Naive thymus-derived CD4-positive, alpha-beta T cell (primary cell): ENCODE data around the gene RELN. TPM values are rescaled to one million over a fixed set of nuclear protein-coding genes. Genes with fewer than 3 reads are reported as not detected.

Experiments
- ATAC-seq: fragments of 150-1000 bp; cut with Tn5 transposase; 2 replicates; pipeline ENCODE4 v1.10.0; 2021; ENCODE audit warnings: mild to moderate bottlenecking, moderate library complexity
- CTCF ChIA-PET: fragments of 350-600 bp; sonication (Branson Sonifier 250); formaldehyde crosslinking; loops from one replicate; lab custom pipeline; 2021; ENCODE audit warnings: antibody characterized with exemption; lab: Charles Lee
- POLR2A ChIA-PET: fragments of 350-600 bp; sonication (Branson Sonifier 250); formaldehyde crosslinking; loops from one replicate; lab custom pipeline; 2021; ENCODE audit warnings: antibody characterized with exemption, inconsistent platforms; lab: Charles Lee
- DNase-seq, 9 donors: peaks; one replicate each; pipeline versions ENCODE4 v3.0.0 to v3.0.0-alpha.2; 2020 to 2022; ENCODE audit warnings: mixed read lengths in 1 of 9
- H3K27ac ChIP-seq: one replicate; pipeline ENCODE4 v1.7.0; 2013; ENCODE audit warnings: mild to moderate bottlenecking, low read depth, low read length, moderate library complexity
- H3K27me3 ChIP-seq, 2 donors: one replicate each; pipeline ENCODE4 v1.7.0; 2013; ENCODE audit warnings: low read length in 2 of 2, mild to moderate bottlenecking in 2 of 2, moderate library complexity in 2 of 2; ENCODE audit not compliant: control insufficient read depth in 2 of 2, insufficient read depth in 2 of 2
- H3K36me3 ChIP-seq, 3 experiments: 1 replicate in 2 of 3; 2 replicates in 1 of 3; pipeline ENCODE4 v1.7.0; 2013; ENCODE audit warnings: low read length in 3 of 3, mild to moderate bottlenecking in 3 of 3, moderate library complexity in 1 of 3; ENCODE audit not compliant: insufficient read depth in 3 of 3, control insufficient read depth in 2 of 3
- H3K4me1 ChIP-seq, 2 donors: one replicate each; pipeline ENCODE4 v1.7.0; 2013; ENCODE audit warnings: low read length in 2 of 2, mild to moderate bottlenecking in 2 of 2, moderate library complexity in 1 of 2; ENCODE audit not compliant: control insufficient read depth in 2 of 2, insufficient read depth in 2 of 2
- H3K4me3 ChIP-seq: 2 replicates; pipeline ENCODE4 v1.7.0; 2013; ENCODE audit warnings: mild to moderate bottlenecking, low read length
- H3K9me3 ChIP-seq, 3 experiments: 1 replicate in 2 of 3; 2 replicates in 1 of 3; pipeline ENCODE4 v1.7.0; 2013; ENCODE audit warnings: low read length in 3 of 3; ENCODE audit not compliant: control insufficient read depth in 2 of 3
- H3K27ac Mint-ChIP-seq, 9 donors: one replicate each; pipeline ENCODE4 v1.8.0; 2020 to 2022; ENCODE audit warnings: mixed read lengths in 9 of 9, mild to moderate bottlenecking in 8 of 9, moderate library complexity in 5 of 9, inconsistent platforms in 2 of 9
- H3K27me3 Mint-ChIP-seq, 5 donors: one replicate each; pipeline ENCODE4 v1.8.0; 2021 to 2022; ENCODE audit warnings: mixed read lengths in 5 of 5, mild to moderate bottlenecking in 1 of 5
- H3K36me3 Mint-ChIP-seq, 5 donors: one replicate each; pipeline ENCODE4 v1.8.0; 2020 to 2022; ENCODE audit warnings: mixed read lengths in 5 of 5, mild to moderate bottlenecking in 3 of 5, inconsistent platforms in 1 of 5
- H3K4me1 Mint-ChIP-seq, 7 donors: one replicate each; pipeline ENCODE4 v1.8.0; 2020 to 2022; ENCODE audit warnings: mixed read lengths in 7 of 7, mild to moderate bottlenecking in 3 of 7, inconsistent platforms in 1 of 7
- H3K4me3 Mint-ChIP-seq, 10 donors: one replicate each; pipeline ENCODE4 v1.8.0; 2020 to 2022; ENCODE audit warnings: mild to moderate bottlenecking in 10 of 10, mixed read lengths in 10 of 10, moderate library complexity in 6 of 10, inconsistent platforms in 2 of 10
- H3K9me3 Mint-ChIP-seq, 11 donors: one replicate each; pipeline ENCODE4 v1.8.0; 2020 to 2022; ENCODE audit warnings: mixed read lengths in 11 of 11, mild to moderate bottlenecking in 4 of 11, inconsistent platforms in 1 of 11, moderate library complexity in 1 of 11
- intact Hi-C, 2 donors: fragments of 100-400 bp; cut with micrococcal nuclease; formaldehyde crosslinking; loops; one replicate each; pipeline ENCODE4 v1.15.1; 2023
- polyA plus RNA-seq, 2 donors: library from polyadenylated mRNA; unstranded; fragments of 300-500 nt; fragmentation: Illumina TruSeq; gene quantifications; one replicate each; pipeline ENCODE4 v1.2.3, GENCODE V29; 2021
- total RNA-seq, 6 experiments: library from RNA in 5 of 6; stranded (reverse) in 5 of 6; gene quantifications; 1 replicate in 5 of 6; 2 replicates in 1 of 6; pipeline ENCODE4 v1.2.3 and lab custom pipeline; 2021 to 2026

The RELN gene
- total and polyA plus RNA-seq, 7 experiments from 2014 or later, result not detected

DNA sequence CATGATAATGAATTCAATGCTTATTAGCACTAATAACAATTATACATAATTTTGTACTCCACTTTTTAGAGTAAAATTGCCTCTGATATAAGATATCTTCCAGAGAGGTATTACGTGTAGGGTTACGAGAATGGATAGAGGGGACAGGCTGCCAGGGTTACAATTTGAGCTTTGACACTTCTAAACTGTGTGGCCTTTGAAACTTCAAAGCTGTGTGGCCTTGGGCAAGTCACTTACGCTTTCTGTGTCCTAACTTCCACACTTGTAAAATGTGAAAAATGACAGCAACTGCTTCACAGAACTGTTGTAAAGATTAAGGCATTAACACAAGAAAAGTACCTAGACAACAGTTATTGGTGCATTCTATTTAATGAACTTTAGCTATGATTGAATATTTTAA, 283.9 kb downstream of the RELN start:
- Histone ChIP-seq H3K27me3 (no peaks in the 10 kb centered on the region), H3K36me3 (no peaks in the 10 kb centered on the region), H3K4me1 (no peaks in the 10 kb centered on the region), H3K27ac (no peak overlapping the region), H3K9me3 (no peaks in the 10 kb centered on the region), H3K4me3 (no peak overlapping the region)
- H3K4me1 Mint-ChIP-seq, result no peaks in the 10 kb centered on the region
- peaks cover 0 to 10% (median 0%) of the 10 kb centered on the region in 5 donors for H3K27me3 Mint-ChIP-seq
- ATAC-seq (no peak), DNase-seq (no peak)
- H3K4me3 Mint-ChIP-seq, result no peak overlapping the region
- ChIA-PET POLR2A (no interaction called here), CTCF (no interaction called here)
- H3K36me3 Mint-ChIP-seq, result no peaks in the 10 kb centered on the region
- peaks cover 0 to 3% (median 0%) of the 10 kb centered on the region in 11 donors for H3K9me3 Mint-ChIP-seq
- intact Hi-C loops, result no loop called here
- H3K27ac Mint-ChIP-seq, result no peak overlapping the region

DNA sequence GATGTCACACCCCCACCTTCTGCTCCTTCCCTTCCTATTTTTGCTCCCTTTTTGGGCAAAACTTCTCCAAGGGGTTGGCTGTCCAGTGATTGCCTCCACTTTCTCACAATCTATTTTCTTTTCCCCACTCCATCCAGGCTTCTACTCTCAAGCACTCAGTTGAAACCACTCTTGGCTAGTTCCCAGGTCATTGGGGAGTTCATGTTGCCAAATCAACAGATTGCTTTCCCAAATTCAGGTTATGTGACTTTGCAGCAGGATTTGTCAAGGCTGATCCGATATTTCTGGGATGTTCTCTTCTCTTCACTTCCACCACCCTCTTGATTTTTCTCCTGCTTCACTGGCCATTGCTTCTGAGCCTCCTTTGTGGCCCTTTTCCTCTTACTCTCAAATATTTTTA, 284.8 kb downstream of the RELN start:
- peaks cover 0 to 3% (median 0%) of the 10 kb centered on the region in 11 donors for H3K9me3 Mint-ChIP-seq
- no peaks in the 10 kb centered on the region for H3K36me3 Mint-ChIP-seq
- H3K36me3 ChIP-seq, result no peaks in the 10 kb centered on the region
- CTCF ChIA-PET, result no interaction called here
- intact Hi-C loops, result no loop called here
- H3K4me3 Mint-ChIP-seq, result no peak overlapping the region
- no peak for DNase-seq
- H3K4me1 ChIP-seq, result no peaks in the 10 kb centered on the region
- no peaks in the 10 kb centered on the region for H3K4me1 Mint-ChIP-seq
- peaks cover 0 to 10% (median 0%) of the 10 kb centered on the region in 5 donors for H3K27me3 Mint-ChIP-seq
- H3K9me3 ChIP-seq, result no peaks in the 10 kb centered on the region
- ATAC-seq, result no peak
- no peak overlapping the region for H3K4me3 ChIP-seq
- POLR2A ChIA-PET, result no interaction called here
- H3K27ac Mint-ChIP-seq, result no peak overlapping the region
- H3K27me3 ChIP-seq, result no peaks in the 10 kb centered on the region
- H3K27ac ChIP-seq, result no peak overlapping the region

DNA sequence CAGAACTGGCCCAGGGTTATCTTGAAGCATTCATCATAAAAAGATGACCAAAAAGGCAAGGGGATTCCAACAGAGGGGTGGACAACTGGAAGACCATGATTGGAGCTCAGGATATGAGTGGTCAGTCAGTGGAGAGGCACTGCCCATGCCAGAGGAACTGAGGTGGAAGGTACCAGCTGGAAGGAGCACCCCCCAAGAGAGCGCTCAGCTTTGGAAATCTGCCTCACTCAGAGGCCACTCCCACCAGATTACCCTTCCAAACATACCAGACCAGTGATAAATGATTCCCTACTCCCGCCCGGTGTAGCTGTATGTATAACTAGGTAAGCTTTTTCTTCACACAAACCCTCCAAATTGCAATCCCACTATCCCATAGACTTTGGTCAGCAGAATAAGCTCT, 286.5 kb downstream of the RELN start:
- Mint-ChIP-seq H3K36me3 (no peaks in the 10 kb centered on the region), H3K4me1 (no peaks in the 10 kb centered on the region), H3K27ac (no peak overlapping the region), H3K4me3 (no peak overlapping the region), H3K9me3 (peaks cover 0 to 2% (median 0%) of the 10 kb centered on the region in 11 donors), H3K27me3 (peaks cover 0 to 7% (median 0%) of the 10 kb centered on the region in 5 donors)
- DNase-seq, result no peak
- H3K27me3 ChIP-seq, result no peaks in the 10 kb centered on the region
- H3K9me3 ChIP-seq, result no peaks in the 10 kb centered on the region
- H3K4me3 ChIP-seq, result no peak overlapping the region
- CTCF ChIA-PET, result no interaction called here
- intact Hi-C loops, result no loop called here
- no peak overlapping the region for H3K27ac ChIP-seq
- no peaks in the 10 kb centered on the region for H3K4me1 ChIP-seq
- POLR2A ChIA-PET, result no interaction called here
- no peaks in the 10 kb centered on the region for H3K36me3 ChIP-seq
- ATAC-seq, result no peak

DNA sequence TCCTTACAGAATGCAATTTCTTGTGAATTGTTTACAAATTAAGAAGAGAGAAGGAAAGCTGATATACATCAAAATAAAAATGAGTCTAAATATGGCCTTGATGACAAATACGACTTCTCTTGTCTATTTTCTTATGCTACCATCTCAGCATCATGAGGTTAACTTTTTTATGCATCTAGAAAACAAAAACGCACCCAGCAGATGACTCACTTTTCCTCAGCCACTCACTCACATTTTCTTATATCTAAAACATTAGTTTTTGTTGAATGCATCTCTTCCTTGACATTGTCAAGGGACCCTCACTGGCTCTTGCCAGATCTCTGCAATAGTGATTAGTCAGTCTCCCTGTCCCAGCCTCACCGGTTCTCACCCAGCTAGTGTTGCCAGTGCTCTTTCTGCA, 287.0 kb downstream of the RELN start:
- no peaks in the 10 kb centered on the region for H3K36me3 ChIP-seq
- Mint-ChIP-seq H3K4me3 (no peak overlapping the region), H3K27ac (no peak overlapping the region), H3K36me3 (no peaks in the 10 kb centered on the region), H3K27me3 (peaks cover 0 to 7% (median 0%) of the 10 kb centered on the region in 5 donors), H3K9me3 (peaks cover 0 to 2% (median 0%) of the 10 kb centered on the region in 11 donors), H3K4me1 (no peaks in the 10 kb centered on the region)
- no peaks in the 10 kb centered on the region for H3K27me3 ChIP-seq
- intact Hi-C loops, result no loop called here
- ATAC-seq, result no peak
- ChIA-PET CTCF (no interaction called here), POLR2A (no interaction called here)
- no peaks in the 10 kb centered on the region for H3K4me1 ChIP-seq
- H3K27ac ChIP-seq, result no peak overlapping the region
- no peak overlapping the region for H3K4me3 ChIP-seq
- H3K9me3 ChIP-seq, result no peaks in the 10 kb centered on the region
- no peak for DNase-seq

DNA sequence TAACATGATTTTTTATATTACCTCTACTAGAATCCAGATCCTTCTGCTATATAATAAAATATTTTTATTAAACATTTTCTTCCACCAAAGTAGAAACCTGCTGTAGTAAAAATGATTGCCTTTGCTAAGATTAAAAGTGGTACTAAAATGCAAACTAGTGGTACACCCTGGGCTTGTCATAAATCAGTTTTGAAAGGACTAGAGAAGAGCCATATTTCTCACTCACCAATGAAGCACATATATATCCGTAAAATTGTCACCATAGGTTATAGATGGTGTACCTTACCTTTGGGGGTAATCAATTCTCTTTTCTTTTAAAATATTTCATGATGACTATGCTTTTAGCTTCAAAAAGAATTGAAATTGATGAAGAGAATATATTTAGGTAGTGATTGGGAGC, 290.4 kb downstream of the RELN start:
- H3K27me3 Mint-ChIP-seq, result peaks cover 0 to 7% (median 0%) of the 10 kb centered on the region in 5 donors
- intact Hi-C loops, result no loop called here
- H3K9me3 Mint-ChIP-seq, result peaks cover 0 to 4% (median 0%) of the 10 kb centered on the region in 11 donors
- ChIA-PET POLR2A (no interaction called here), CTCF (no interaction called here)
- H3K4me1 Mint-ChIP-seq, result no peaks in the 10 kb centered on the region
- no peak for ATAC-seq
- no peaks in the 10 kb centered on the region for H3K36me3 Mint-ChIP-seq
- H3K27me3 ChIP-seq, result no peaks in the 10 kb centered on the region
- no peaks in the 10 kb centered on the region for H3K4me1 ChIP-seq
- H3K4me3 Mint-ChIP-seq, result no peak overlapping the region
- no peaks in the 10 kb centered on the region for H3K9me3 ChIP-seq
- DNase-seq, result no peak
- H3K36me3 ChIP-seq, result no peaks in the 10 kb centered on the region
- H3K27ac Mint-ChIP-seq, result no peak overlapping the region
- no peak overlapping the region for H3K27ac ChIP-seq
- H3K4me3 ChIP-seq, result no peak overlapping the region

DNA sequence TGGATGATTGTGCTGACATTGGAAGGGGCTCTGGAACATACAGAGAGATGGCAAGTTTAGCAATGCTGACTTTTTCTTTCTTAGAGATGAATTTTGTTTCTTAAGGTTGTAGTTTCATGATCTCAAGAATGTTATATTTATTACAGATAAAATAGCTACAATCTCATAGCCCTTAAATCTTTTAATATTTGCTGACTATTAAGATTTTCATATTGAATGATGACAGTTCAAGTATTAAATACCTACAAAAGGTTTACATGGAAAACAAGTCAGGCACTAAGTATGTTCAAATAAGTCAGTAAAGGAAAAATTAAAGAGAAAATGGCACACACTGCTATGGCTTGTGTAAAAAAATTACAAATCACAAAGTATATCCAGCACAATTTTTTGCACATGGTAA, 291.4 kb downstream of the RELN start:
- Histone ChIP-seq H3K27me3 (no peaks in the 10 kb centered on the region), H3K4me3 (no peak overlapping the region), H3K9me3 (no peaks in the 10 kb centered on the region), H3K36me3 (no peaks in the 10 kb centered on the region), H3K4me1 (no peaks in the 10 kb centered on the region), H3K27ac (no peak overlapping the region)
- intact Hi-C loops, result no loop called here
- Mint-ChIP-seq H3K4me3 (no peak overlapping the region), H3K27me3 (peaks cover 0 to 4% (median 0%) of the 10 kb centered on the region in 5 donors), H3K9me3 (peaks cover 0 to 4% (median 0%) of the 10 kb centered on the region in 11 donors), H3K36me3 (no peaks in the 10 kb centered on the region), H3K4me1 (no peaks in the 10 kb centered on the region), H3K27ac (no peak overlapping the region)
- POLR2A ChIA-PET, result no interaction called here
- no peak for ATAC-seq
- CTCF ChIA-PET, result no interaction called here
- no peak for DNase-seq

DNA sequence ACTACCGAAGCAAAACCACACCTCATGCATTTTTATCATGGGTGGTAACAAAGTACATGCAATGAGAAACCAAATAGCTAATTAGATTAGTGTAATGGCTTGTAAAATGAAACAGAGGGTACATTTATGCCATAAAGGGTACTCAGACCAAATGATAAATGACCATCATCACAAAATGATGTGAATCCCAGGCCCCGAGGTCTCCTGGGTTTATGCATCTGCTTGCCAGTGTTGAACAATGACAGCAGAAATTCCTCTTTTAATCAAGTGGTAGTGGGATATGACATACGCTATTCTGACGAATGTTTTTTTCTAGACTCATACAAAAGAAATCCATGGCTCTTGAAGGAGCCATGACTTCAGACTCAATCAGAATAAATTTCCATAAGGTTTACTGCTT, 293.9 kb downstream of the RELN start:
- Mint-ChIP-seq H3K4me1 (no peaks in the 10 kb centered on the region), H3K36me3 (no peaks in the 10 kb centered on the region), H3K4me3 (no peak overlapping the region), H3K27ac (no peak overlapping the region), H3K27me3 (peaks cover 0 to 5% (median 0%) of the 10 kb centered on the region in 5 donors), H3K9me3 (peaks cover 0 to 4% (median 0%) of the 10 kb centered on the region in 11 donors)
- Histone ChIP-seq H3K27me3 (no peaks in the 10 kb centered on the region), H3K4me3 (no peak overlapping the region), H3K9me3 (no peaks in the 10 kb centered on the region), H3K36me3 (no peaks in the 10 kb centered on the region), H3K27ac (no peak overlapping the region), H3K4me1 (no peaks in the 10 kb centered on the region)
- CTCF ChIA-PET, result no interaction called here
- intact Hi-C loops, result no loop called here
- no peak for ATAC-seq
- POLR2A ChIA-PET, result no interaction called here
- DNase-seq, result no peak
